ENCODE measurements around the gene ANAPC16. TPM values are rescaled to one million over a fixed set of nuclear protein-coding genes. Genes with fewer than 3 reads are reported as not detected.

Gene ANAPC16
- total and polyA plus RNA-seq, 2 experiments from 2014 or later = 77.5 to 126 TPM

DNA sequence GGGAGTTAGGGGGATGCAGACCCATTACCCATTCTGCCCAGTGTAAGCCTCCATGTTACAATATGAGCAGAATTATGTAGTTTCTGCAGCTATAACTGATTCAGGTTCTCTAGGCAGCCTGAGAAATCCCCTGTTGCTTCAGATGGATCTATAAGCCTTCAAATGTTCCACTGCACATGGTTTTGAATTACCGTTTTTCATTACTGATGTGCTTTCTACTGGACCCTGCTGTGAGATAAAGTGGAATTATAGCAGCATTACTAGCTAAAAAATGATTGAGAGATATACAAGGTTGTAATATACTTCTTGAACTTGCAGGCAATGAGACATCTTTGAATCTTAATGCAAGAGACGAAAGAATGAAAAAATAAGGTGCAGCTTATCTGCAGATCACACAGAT is 38.4 kb upstream of the ANAPC16 start (continued):
- TF ChIP-seq, protein P1, sequence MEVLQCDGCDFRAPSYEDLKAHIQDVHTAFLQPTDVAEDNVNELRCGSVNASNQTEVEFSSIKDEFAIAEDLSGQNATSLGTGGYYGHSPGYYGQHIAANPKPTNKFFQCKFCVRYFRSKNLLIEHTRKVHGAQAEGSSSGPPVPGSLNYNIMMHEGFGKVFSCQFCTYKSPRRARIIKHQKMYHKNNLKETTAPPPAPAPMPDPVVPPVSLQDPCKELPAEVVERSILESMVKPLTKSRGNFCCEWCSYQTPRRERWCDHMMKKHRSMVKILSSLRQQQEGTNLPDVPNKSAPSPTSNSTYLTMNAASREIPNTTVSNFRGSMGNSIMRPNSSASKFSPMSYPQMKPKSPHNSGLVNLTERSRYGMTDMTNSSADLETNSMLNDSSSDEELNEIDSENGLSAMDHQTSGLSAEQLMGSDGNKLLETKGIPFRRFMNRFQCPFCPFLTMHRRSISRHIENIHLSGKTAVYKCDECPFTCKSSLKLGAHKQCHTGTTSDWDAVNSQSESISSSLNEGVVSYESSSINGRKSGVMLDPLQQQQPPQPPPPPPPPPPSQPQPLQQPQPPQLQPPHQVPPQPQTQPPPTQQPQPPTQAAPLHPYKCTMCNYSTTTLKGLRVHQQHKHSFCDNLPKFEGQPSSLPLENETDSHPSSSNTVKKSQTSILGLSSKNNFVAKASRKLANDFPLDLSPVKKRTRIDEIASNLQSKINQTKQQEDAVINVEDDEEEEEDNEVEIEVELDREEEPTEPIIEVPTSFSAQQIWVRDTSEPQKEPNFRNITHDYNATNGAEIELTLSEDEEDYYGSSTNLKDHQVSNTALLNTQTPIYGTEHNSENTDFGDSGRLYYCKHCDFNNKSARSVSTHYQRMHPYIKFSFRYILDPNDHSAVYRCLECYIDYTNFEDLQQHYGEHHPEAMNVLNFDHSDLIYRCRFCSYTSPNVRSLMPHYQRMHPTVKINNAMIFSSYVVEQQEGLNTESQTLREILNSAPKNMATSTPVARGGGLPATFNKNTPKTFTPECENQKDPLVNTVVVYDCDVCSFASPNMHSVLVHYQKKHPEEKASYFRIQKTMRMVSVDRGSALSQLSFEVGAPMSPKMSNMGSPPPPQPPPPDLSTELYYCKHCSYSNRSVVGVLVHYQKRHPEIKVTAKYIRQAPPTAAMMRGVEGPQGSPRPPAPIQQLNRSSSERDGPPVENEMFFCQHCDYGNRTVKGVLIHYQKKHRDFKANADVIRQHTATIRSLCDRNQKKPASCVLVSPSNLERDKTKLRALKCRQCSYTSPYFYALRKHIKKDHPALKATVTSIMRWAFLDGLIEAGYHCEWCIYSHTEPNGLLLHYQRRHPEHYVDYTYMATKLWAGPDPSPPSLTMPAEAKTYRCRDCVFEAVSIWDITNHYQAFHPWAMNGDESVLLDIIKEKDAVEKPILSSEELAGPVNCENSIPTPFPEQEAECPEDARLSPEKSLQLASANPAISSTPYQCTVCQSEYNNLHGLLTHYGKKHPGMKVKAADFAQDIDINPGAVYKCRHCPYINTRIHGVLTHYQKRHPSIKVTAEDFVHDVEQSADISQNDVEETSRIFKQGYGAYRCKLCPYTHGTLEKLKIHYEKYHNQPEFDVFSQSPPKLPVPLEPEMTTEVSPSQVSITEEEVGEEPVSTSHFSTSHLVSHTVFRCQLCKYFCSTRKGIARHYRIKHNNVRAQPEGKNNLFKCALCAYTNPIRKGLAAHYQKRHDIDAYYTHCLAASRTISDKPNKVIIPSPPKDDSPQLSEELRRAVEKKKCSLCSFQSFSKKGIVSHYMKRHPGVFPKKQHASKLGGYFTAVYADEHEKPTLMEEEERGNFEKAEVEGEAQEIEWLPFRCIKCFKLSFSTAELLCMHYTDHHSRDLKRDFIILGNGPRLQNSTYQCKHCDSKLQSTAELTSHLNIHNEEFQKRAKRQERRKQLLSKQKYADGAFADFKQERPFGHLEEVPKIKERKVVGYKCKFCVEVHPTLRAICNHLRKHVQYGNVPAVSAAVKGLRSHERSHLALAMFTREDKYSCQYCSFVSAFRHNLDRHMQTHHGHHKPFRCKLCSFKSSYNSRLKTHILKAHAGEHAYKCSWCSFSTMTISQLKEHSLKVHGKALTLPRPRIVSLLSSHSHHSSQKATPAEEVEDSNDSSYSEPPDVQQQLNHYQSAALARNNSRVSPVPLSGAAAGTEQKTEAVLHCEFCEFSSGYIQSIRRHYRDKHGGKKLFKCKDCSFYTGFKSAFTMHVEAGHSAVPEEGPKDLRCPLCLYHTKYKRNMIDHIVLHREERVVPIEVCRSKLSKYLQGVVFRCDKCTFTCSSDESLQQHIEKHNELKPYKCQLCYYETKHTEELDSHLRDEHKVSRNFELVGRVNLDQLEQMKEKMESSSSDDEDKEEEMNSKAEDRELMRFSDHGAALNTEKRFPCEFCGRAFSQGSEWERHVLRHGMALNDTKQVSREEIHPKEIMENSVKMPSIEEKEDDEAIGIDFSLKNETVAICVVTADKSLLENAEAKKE (CRISPR knock-in tag; IDR thresholded peaks at IDR 0.05) = no peak

DNA sequence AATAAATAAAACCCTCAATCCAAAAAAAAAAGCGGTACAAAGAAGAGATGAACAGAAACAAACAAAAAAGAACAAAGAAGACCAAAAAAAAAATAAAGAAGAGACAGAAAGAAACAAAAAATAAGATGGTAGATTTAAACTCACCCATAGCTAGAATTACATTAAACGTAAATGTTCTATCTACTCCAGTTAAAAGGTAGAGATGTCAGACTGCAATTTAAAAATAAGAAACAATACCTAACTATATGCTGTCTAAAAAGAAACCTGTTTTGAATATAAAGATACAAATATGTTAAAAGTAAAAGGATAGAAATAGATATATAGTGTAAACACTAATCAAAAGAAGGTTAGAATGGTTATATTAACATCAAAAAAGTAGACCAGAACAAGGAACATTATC is 31.7 kb upstream of the ANAPC16 start:
- H3K27me3 ChIP-seq (ENCODE audit: insufficient read depth) = no peaks in the 10 kb centered on the region

More for the DNA sequence above, 31.7 kb upstream of the ANAPC16 start:
- ATAC-seq = no peak
- H3K4me3 Mint-ChIP-seq = no peak overlapping the region
- no peaks in the 10 kb centered on the region for H3K4me1 Mint-ChIP-seq
- Histone ChIP-seq H3K79me2 (replicated peaks; ENCODE audit: insufficient read depth) (no peaks in the 10 kb centered on the region), H3K4me1 (ENCODE audit: insufficient read depth) (no peaks in the 10 kb centered on the region), H3F3A (replicated peaks; ENCODE audit: low read depth) (0 out of 2 replicates have a peak, but pooled peaks cover 2% of the 10 kb centered on the region), H3K36me3 (ENCODE audit: insufficient read depth) (0 out of 2 replicates have a peak, but pooled peaks cover 9% of the 10 kb centered on the region), H2AFZ (no peak overlapping the region), H3K4me2 (no peak overlapping the region), H3K9me2 (ENCODE audit: insufficient read depth) (no peaks in the 10 kb centered on the region), H3K27ac (ENCODE audit: low read depth) (no peak overlapping the region), H3K4me3 (no peak overlapping the region), H4K20me1 (replicated peaks; ENCODE audit: insufficient read depth) (no peaks in the 10 kb centered on the region)
- TF ChIP-seq JUNB (IDR thresholded peaks at IDR 0.05; ENCODE audit: unreplicated experiment) = no peak
- TF ChIP-seq, protein P2, sequence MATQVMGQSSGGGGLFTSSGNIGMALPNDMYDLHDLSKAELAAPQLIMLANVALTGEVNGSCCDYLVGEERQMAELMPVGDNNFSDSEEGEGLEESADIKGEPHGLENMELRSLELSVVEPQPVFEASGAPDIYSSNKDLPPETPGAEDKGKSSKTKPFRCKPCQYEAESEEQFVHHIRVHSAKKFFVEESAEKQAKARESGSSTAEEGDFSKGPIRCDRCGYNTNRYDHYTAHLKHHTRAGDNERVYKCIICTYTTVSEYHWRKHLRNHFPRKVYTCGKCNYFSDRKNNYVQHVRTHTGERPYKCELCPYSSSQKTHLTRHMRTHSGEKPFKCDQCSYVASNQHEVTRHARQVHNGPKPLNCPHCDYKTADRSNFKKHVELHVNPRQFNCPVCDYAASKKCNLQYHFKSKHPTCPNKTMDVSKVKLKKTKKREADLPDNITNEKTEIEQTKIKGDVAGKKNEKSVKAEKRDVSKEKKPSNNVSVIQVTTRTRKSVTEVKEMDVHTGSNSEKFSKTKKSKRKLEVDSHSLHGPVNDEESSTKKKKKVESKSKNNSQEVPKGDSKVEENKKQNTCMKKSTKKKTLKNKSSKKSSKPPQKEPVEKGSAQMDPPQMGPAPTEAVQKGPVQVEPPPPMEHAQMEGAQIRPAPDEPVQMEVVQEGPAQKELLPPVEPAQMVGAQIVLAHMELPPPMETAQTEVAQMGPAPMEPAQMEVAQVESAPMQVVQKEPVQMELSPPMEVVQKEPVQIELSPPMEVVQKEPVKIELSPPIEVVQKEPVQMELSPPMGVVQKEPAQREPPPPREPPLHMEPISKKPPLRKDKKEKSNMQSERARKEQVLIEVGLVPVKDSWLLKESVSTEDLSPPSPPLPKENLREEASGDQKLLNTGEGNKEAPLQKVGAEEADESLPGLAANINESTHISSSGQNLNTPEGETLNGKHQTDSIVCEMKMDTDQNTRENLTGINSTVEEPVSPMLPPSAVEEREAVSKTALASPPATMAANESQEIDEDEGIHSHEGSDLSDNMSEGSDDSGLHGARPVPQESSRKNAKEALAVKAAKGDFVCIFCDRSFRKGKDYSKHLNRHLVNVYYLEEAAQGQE (IDR thresholded peaks at IDR 0.05; ENCODE audit: unreplicated experiment) = no peak
- H3K27ac Mint-ChIP-seq = no peak overlapping the region
- no peaks in the 10 kb centered on the region for H3K27me3 Mint-ChIP-seq (ENCODE audit: insufficient read depth, low read depth, poor library complexity)
- H3K9me3 Mint-ChIP-seq = peaks cover 15% of the 10 kb centered on the region
- peaks cover 38% of the 10 kb centered on the region for H3K36me3 Mint-ChIP-seq (ENCODE audit: low read depth)
- no peak for DNase-seq (ENCODE audit: low spot score)

All from GM23338 (cell line).